Adrenal gland (tissue), 5 donors: ENCODE data around the gene PRSS2.

Experiments used
- POLR2A ChIP-seq, 2 donors: fragments of 450-650 bp; IDR thresholded peaks; one replicate each; pipeline ENCODE4 v1.6.1; 2017; ENCODE audit warnings: antibody characterized with exemption in 2 of 2, mild to moderate bottlenecking in 2 of 2, moderate library complexity in 1 of 2
- TF ChIP-seq, protein P1 (sequence below), 6 experiments: fragments of 450-650 bp in 4 of 6; fragments of 200-600 bp in 2 of 6; sonication (generic) in 1 of 6; IDR thresholded peaks; 1 replicate in 5 of 6; 2 replicates in 1 of 6; pipeline versions ENCODE4 v1.5.1 to v1.8.0; 2016 to 2021; ENCODE audit warnings: antibody characterized with exemption in 6 of 6, mild to moderate bottlenecking in 2 of 6, moderate library complexity in 1 of 6
- donor health status: DM: no; HTN: no; CAD: no.

DNA sequence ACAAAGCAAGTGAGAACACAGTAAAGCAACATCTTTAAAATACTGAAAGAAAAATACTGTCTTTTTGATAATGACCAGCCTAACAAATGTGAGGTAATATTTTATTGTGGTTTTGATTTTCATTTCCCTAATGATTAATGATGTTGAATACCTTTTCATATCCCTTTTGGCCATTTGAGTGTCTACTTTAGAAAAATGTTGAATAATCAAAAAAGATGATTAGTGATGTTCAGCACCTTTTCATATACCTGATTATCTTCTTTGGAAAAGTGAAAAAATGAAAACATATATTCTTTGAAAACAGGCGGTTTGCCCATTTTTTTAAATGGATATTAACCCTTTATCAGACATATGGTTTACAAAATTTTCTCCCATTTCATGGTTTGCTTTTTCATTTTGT, 51.9 kb downstream of the PRSS2 start:
- TF ChIP-seq, protein P1, sequence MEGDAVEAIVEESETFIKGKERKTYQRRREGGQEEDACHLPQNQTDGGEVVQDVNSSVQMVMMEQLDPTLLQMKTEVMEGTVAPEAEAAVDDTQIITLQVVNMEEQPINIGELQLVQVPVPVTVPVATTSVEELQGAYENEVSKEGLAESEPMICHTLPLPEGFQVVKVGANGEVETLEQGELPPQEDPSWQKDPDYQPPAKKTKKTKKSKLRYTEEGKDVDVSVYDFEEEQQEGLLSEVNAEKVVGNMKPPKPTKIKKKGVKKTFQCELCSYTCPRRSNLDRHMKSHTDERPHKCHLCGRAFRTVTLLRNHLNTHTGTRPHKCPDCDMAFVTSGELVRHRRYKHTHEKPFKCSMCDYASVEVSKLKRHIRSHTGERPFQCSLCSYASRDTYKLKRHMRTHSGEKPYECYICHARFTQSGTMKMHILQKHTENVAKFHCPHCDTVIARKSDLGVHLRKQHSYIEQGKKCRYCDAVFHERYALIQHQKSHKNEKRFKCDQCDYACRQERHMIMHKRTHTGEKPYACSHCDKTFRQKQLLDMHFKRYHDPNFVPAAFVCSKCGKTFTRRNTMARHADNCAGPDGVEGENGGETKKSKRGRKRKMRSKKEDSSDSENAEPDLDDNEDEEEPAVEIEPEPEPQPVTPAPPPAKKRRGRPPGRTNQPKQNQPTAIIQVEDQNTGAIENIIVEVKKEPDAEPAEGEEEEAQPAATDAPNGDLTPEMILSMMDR (IDR thresholded peaks at IDR 0.05), result no peak
- TF ChIP-seq POLR2A (IDR thresholded peaks at IDR 0.05), result no peak
